ENCODE results near the gene ARMH4.

GRCh38 chr14:58059126-58059525, 92.9 kb downstream of the ARMH4 start:
- TF ChIP-seq EP300 (IDR thresholded peaks at IDR 0.05) (no peak), CTCF (IDR thresholded peaks at IDR 0.05) (no peak)

All from stomach (tissue), 4 donors.